Endothelial cell of umbilical vein (primary cell): ENCODE measurements around the gene KIAA1191. TPM values are rescaled to one million over a fixed set of nuclear protein-coding genes. Genes with fewer than 3 reads are reported as not detected.

Experiments
- BruUV-seq: library from RNA; stranded (reverse); fragments of 400-500 nt; replicated peaks from 2 replicates; lab custom pipeline; 2021; lab: Mats Ljungman, UMichigan
- CTCF ChIA-PET: fragments of 300-600, 350-600 bp; sonication (Branson Sonifier 250); formaldehyde crosslinking; loops from one replicate; lab custom pipeline; 2021; ENCODE audit warnings: antibody characterized with exemption, inconsistent platforms; lab: Charles Lee
- POLR2A ChIA-PET: fragments of 300-600, 350-600 bp; sonication (Branson Sonifier 250); formaldehyde crosslinking; loops from one replicate; lab custom pipeline; 2021; ENCODE audit warnings: antibody characterized with exemption, inconsistent platforms; lab: Charles Lee
- DNase-seq: peaks from one replicate; pipeline ENCODE4 v3.0.0-alpha.2; 2011; ENCODE audit warnings: low read depth, low spot score
- FAIRE-seq: peaks from 2 replicates; lab custom pipeline; 2011; peaks lifted over from hg19 to GRCh38; lab: Jason Lieb, UNC
- H2AFZ ChIP-seq: 2 replicates; pipeline ENCODE4 v1.6.0; 2012; ENCODE audit warnings: low read depth, low read length, control low read depth, inconsistent platforms
- H3K27ac ChIP-seq: 2 replicates; pipeline ENCODE4 v1.5.1; 2011; ENCODE audit warnings: low read depth, mild to moderate bottlenecking, control low read depth, low read length, moderate library complexity; ENCODE audit not compliant: insufficient read depth
- H3K27me3 ChIP-seq, 2 experiments: 2 replicates each; pipeline versions ENCODE4 v1.6.0 to v1.6.1; 2011; ENCODE audit warnings: low read length in 2 of 2, mixed read lengths in 1 of 2; ENCODE audit not compliant: control insufficient read depth in 2 of 2, insufficient read depth in 2 of 2
- H3K36me3 ChIP-seq, 2 experiments: 2 replicates in 1 of 2; 3 replicates in 1 of 2; pipeline ENCODE4 v1.5.1; 2011; ENCODE audit warnings: low read length in 2 of 2, mild to moderate bottlenecking in 1 of 2, moderate library complexity in 1 of 2; ENCODE audit not compliant: control insufficient read depth in 2 of 2, insufficient read depth in 2 of 2; ENCODE audit errors: extremely low read depth in 1 of 2
- H3K4me1 ChIP-seq: 3 replicates; pipeline ENCODE4 v1.5.1; 2011; ENCODE audit warnings: mild to moderate bottlenecking, low read length; ENCODE audit not compliant: control insufficient read depth, insufficient read depth; ENCODE audit errors: extremely low read depth
- H3K4me2 ChIP-seq: 2 replicates; pipeline ENCODE4 v1.6.1; 2011; ENCODE audit warnings: low read length, control low read depth, mixed read lengths; ENCODE audit not compliant: insufficient read depth
- H3K4me3 ChIP-seq, 3 experiments: fragments of 200-600 bp in 1 of 3; sonication (generic), shearing (Covaris generic) in 1 of 3; replicated peaks in 1 of 3; 2 replicates each; pipeline ENCODE4 v1.5.1; 2011 to 2016; ENCODE audit warnings: control low read depth in 3 of 3, low read length in 3 of 3, mild to moderate bottlenecking in 2 of 3, inconsistent platforms in 1 of 3, low read depth in 1 of 3, moderate library complexity in 1 of 3; ENCODE audit not compliant: insufficient read depth in 1 of 3
- H3K79me2 ChIP-seq: 2 replicates; pipeline ENCODE4 v1.6.0; 2012; ENCODE audit warnings: low read length, inconsistent platforms; ENCODE audit not compliant: control insufficient read depth, insufficient read depth
- H3K9ac ChIP-seq: replicated peaks from 2 replicates; pipeline ENCODE3; 2011; ENCODE audit warnings: low read length, control low read depth; ENCODE audit not compliant: insufficient read depth; ENCODE audit errors: extremely low read depth
- H3K9me1 ChIP-seq: replicated peaks from 3 replicates; pipeline ENCODE4 v1.6.0; 2011; ENCODE audit warnings: mild to moderate bottlenecking, low read length; ENCODE audit not compliant: control insufficient read depth, insufficient read depth; ENCODE audit errors: extremely low read depth
- H3K9me3 ChIP-seq: replicated peaks from 2 replicates; pipeline ENCODE4 v1.5.1; 2012; ENCODE audit warnings: low read length, inconsistent platforms; ENCODE audit not compliant: control insufficient read depth, insufficient read depth
- H4K20me1 ChIP-seq: replicated peaks from 2 replicates; pipeline ENCODE3; 2011; ENCODE audit warnings: mild to moderate bottlenecking, low read length; ENCODE audit not compliant: control insufficient read depth, insufficient read depth; ENCODE audit errors: extremely low read depth
- CTCF ChIP-seq, 2 donors: IDR thresholded peaks; 1 replicate in 1 of 2; 2 replicates in 1 of 2; pipeline ENCODE4 v1.5.1; 2011; ENCODE audit warnings: low read length in 2 of 2, mild to moderate bottlenecking in 2 of 2, moderate library complexity in 2 of 2, control low read depth in 1 of 2, inconsistent platforms in 1 of 2, low read depth in 1 of 2; ENCODE audit not compliant: insufficient read depth in 1 of 2; ENCODE audit errors: extremely low read depth in 1 of 2
- EZH2 ChIP-seq: IDR thresholded peaks from 2 replicates; pipeline ENCODE4 v1.6.1; 2012; ENCODE audit warnings: borderline replicate concordance, low read depth, mild to moderate bottlenecking, moderate library complexity, low read length, inconsistent platforms; ENCODE audit not compliant: severe bottlenecking
- FOS ChIP-seq: IDR thresholded peaks from 2 replicates; pipeline ENCODE4 v1.6.1; 2011; ENCODE audit warnings: mild to moderate bottlenecking, low read length, moderate library complexity, borderline replicate concordance; ENCODE audit not compliant: insufficient read depth
- GATA2 ChIP-seq: IDR thresholded peaks from 2 replicates; pipeline ENCODE4 v1.7.0; 2011; ENCODE audit warnings: low read depth, mild to moderate bottlenecking, moderate library complexity, mixed read lengths, low read length; ENCODE audit not compliant: insufficient read length, insufficient read depth
- JUN ChIP-seq: IDR thresholded peaks from 2 replicates; pipeline ENCODE4 v1.6.1; 2011; ENCODE audit warnings: borderline replicate concordance, low read depth; ENCODE audit not compliant: insufficient read length, insufficient read depth
- MAX ChIP-seq: IDR thresholded peaks from 2 replicates; pipeline ENCODE4 v1.6.1; 2011; ENCODE audit not compliant: insufficient read depth, insufficient read length
- MYC ChIP-seq: IDR thresholded peaks from one replicate; pipeline ENCODE4 v1.6.1; 2011; ENCODE audit warnings: mild to moderate bottlenecking, low read depth, low read length
- POLR2A ChIP-seq: IDR thresholded peaks from 2 replicates; pipeline ENCODE4 v1.6.1; 2012; ENCODE audit warnings: low read depth, mild to moderate bottlenecking, control low read depth, low read length
- POLR2AphosphoS5 ChIP-seq: IDR thresholded peaks from 2 replicates; pipeline ENCODE4 v1.6.1; 2012; ENCODE audit warnings: low read depth, mild to moderate bottlenecking, control low read depth, low read length, moderate library complexity; ENCODE audit not compliant: insufficient read depth
- dilution Hi-C: fragments of 300-500 bp; cut with MboI; formaldehyde crosslinking; loops from one replicate; pipeline ENCODE4 v1.15.0; 2019; ENCODE audit warnings: low sequenced_read_pairs; ENCODE audit not compliant: extremely low pct_ligation_motif_present
- intact Hi-C: fragments of 100-400 bp; cut with micrococcal nuclease; formaldehyde crosslinking; loops from one replicate; pipeline ENCODE4 v1.10.0; 2022
- polyA plus RNA-seq, 4 experiments: library from polyadenylated mRNA; depleted of rRNA in 3 of 4; stranded (reverse) in 3 of 4; unstranded in 1 of 4; fragments of >200 nt; gene quantifications; 2 replicates each; pipeline versions ENCODE4 v1.2.1 to v1.2.3, GENCODE V29; 2011 to 2012; ENCODE audit warnings: missing spikeins in 1 of 4
- total RNA-seq: library from RNA; stranded (reverse); gene quantifications from 2 replicates; pipeline ENCODE4 v1.2.3, GENCODE V29; 2021

Gene KIAA1191
- total and polyA plus RNA-seq, 2 donors (not counting 3 experiments of a cell fraction or from before 2014, with no cell fraction given): 114 to 116 TPM

- no peak overlapping the region for H3K27ac ChIP-seq
- TSS peak; percentile 4 for BruUV-seq
- H2AFZ ChIP-seq: no peak overlapping the region
- no peaks in the 10 kb centered on the region for H3K9me3 ChIP-seq
- FAIRE-seq (no peak), DNase-seq (no peak)
- H3K9ac ChIP-seq: no peak overlapping the region
- H3K27me3 ChIP-seq: no peaks in the 10 kb centered on the region
- TF ChIP-seq EZH2: no peak
- TF ChIP-seq MYC: no peak
- TF ChIP-seq POLR2A: no peak
- TF ChIP-seq CTCF (IDR thresholded peaks at IDR 0.05; ENCODE audit: extremely low read depth in 1 of 2, insufficient read depth in 1 of 2, low read depth in 1 of 2, low read length in 2 of 2): no peak
- no peak for TF ChIP-seq FOS
- no peak for TF ChIP-seq MAX
- no peak for TF ChIP-seq POLR2AphosphoS5
- TF ChIP-seq GATA2: no peak
- no peak for TF ChIP-seq JUN
- dilution Hi-C loops (no loop called here), intact Hi-C loops (loop anchor here (2.0 to 10.0 kb wide), 2 partner anchors 125 to 177 kb away; partner anchors contain the start of genes RNF44 and SIMC1)
- POLR2A ChIA-PET: no interaction called here
- no peak overlapping the region for H3K4me3 ChIP-seq
- H4K20me1 ChIP-seq: no peaks in the 10 kb centered on the region
- H3K79me2 ChIP-seq: peaks cover 53% of the 10 kb centered on the region
- CTCF ChIA-PET: interaction anchor here (1.1 kb wide), 1 partner anchor 9 kb away, joined by 3 read pairs; no protein-coding TSS in a partner anchor
- no peaks in the 10 kb centered on the region for H3K9me1 ChIP-seq
- no peak overlapping the region for H3K4me2 ChIP-seq
- H3K4me1 ChIP-seq: peaks cover 4% of the 10 kb centered on the region
- peaks cover 0 to 3% of the 10 kb centered on the region in 2 experiments for H3K36me3 ChIP-seq
Observed at GRCh38 chr5:176359658-176360057, 1.9 kb downstream of the KIAA1191 start.
